GM12872 (cell line): Measurements from ENCODE around the gene GAGE2A.
"Not testable (repeated sequence)": the region's sequence is repeated elsewhere in the genome, so short reads cannot be mapped to it uniquely, and the experiment has no call there.

ENCODE experiments used
- CTCF ChIP-seq: IDR thresholded peaks from 3 replicates; pipeline ENCODE4 v1.5.1; 2011; ENCODE audit warnings: low read depth, mild to moderate bottlenecking, low read length, moderate library complexity; ENCODE audit not compliant: insufficient read depth

The GAGE2A gene

GRCh38 chrX:49589196-49589595, at the start of gene GAGE2A:
Gene GAGE2A, plus strand, starts transcription at chrX:49589496. Its CDS starts 1,155 bp downstream, at chrX:49590651.
- not testable (repeated sequence) for TF ChIP-seq CTCF

DNA sequence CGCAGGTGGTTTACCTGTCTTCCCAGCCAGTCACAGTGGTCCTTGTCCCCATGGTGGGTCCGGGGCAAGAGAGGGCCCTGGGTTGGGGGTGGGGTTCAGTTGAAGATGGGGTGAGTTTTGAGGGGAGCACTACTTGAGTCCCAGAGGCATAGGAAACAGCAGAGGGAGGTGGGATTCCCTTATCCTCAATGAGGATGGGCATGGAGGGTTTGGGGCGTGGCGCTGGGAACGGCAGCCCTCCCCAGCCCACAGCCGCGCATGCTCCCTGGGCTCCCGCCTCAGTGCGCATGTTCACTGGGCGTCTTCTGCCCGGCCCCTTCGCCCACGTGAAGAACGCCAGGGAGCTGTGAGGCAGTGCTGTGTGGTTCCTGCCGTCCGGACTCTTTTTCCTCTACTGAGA, 47.9 kb upstream of the GAGE2A start, which contains the start of gene GAGE12D:
TSS of gene GAGE12D (plus strand) at position 301 of the 400 bp plus-strand sequence. CDS start 1,155 bp downstream, outside the sequence.
- not testable (repeated sequence) for TF ChIP-seq CTCF

GRCh38 chrX:49550989-49551388, 38.3 kb upstream of the GAGE2A start, which contains the start of gene GAGE12E:
Gene GAGE12E, plus strand, starts transcription at chrX:49551289. Its CDS starts 1,155 bp downstream, at chrX:49552444.
- TF ChIP-seq CTCF = not testable (repeated sequence)

DNA sequence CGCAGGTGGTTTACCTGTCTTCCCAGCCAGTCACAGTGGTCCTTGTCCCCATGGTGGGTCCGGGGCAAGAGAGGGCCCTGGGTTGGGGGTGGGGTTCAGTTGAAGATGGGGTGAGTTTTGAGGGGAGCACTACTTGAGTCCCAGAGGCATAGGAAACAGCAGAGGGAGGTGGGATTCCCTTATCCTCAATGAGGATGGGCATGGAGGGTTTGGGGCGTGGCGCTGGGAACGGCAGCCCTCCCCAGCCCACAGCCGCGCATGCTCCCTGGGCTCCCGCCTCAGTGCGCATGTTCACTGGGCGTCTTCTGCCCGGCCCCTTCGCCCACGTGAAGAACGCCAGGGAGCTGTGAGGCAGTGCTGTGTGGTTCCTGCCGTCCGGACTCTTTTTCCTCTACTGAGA, 28.8 kb upstream of the GAGE2A start, which contains the start of gene GAGE12F:
TSS of gene GAGE12F (plus strand) at position 301 of the 400 bp plus-strand sequence. CDS start 1,155 bp downstream, outside the sequence.
- not testable (repeated sequence) for TF ChIP-seq CTCF

DNA sequence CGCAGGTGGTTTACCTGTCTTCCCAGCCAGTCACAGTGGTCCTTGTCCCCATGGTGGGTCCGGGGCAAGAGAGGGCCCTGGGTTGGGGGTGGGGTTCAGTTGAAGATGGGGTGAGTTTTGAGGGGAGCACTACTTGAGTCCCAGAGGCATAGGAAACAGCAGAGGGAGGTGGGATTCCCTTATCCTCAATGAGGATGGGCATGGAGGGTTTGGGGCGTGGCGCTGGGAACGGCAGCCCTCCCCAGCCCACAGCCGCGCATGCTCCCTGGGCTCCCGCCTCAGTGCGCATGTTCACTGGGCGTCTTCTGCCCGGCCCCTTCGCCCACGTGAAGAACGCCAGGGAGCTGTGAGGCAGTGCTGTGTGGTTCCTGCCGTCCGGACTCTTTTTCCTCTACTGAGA, 19.2 kb upstream of the GAGE2A start, which contains the start of gene GAGE12G:
TSS of gene GAGE12G (plus strand) at position 301 of the 400 bp plus-strand sequence. CDS start 1,155 bp downstream, outside the sequence.
- not testable (repeated sequence) for TF ChIP-seq CTCF

- not testable (repeated sequence) for TF ChIP-seq CTCF
Measured at GRCh38 chrX:49579649-49580048, 9.6 kb upstream of the GAGE2A start, which contains the start of gene GAGE12H. Gene GAGE12H, plus strand, starts transcription at chrX:49579949. Its CDS starts 1,155 bp downstream, at chrX:49581104.

GRCh38 chrX:49598720-49599119, 9.4 kb downstream of the GAGE2A start, which contains the start of gene GAGE1:
Gene GAGE1, plus strand, starts transcription at chrX:49599020. Its CDS starts 1,155 bp downstream, at chrX:49600175.
- TF ChIP-seq CTCF = not testable (repeated sequence)
